Endothelial cell of umbilical vein (primary cell): ENCODE measurements around the gene P2RX3.
A peak's percentile ranks its signal among the peaks of the same experiment; 100 is the strongest.

Experiments
- CTCF ChIP-seq, 2 donors: IDR thresholded peaks; 1 replicate in 1 of 2; 2 replicates in 1 of 2; pipeline ENCODE4 v1.5.1; 2011; ENCODE audit warnings: low read length in 2 of 2, mild to moderate bottlenecking in 2 of 2, moderate library complexity in 2 of 2, control low read depth in 1 of 2, inconsistent platforms in 1 of 2, low read depth in 1 of 2; ENCODE audit not compliant: insufficient read depth in 1 of 2; ENCODE audit errors: extremely low read depth in 1 of 2
- EZH2 ChIP-seq: IDR thresholded peaks from 2 replicates; pipeline ENCODE4 v1.6.1; 2012; ENCODE audit warnings: borderline replicate concordance, low read depth, mild to moderate bottlenecking, moderate library complexity, low read length, inconsistent platforms; ENCODE audit not compliant: severe bottlenecking
- FOS ChIP-seq: IDR thresholded peaks from 2 replicates; pipeline ENCODE4 v1.6.1; 2011; ENCODE audit warnings: mild to moderate bottlenecking, low read length, moderate library complexity, borderline replicate concordance; ENCODE audit not compliant: insufficient read depth
- GATA2 ChIP-seq: IDR thresholded peaks from 2 replicates; pipeline ENCODE4 v1.7.0; 2011; ENCODE audit warnings: low read depth, mild to moderate bottlenecking, moderate library complexity, mixed read lengths, low read length; ENCODE audit not compliant: insufficient read length, insufficient read depth
- MAX ChIP-seq: IDR thresholded peaks from 2 replicates; pipeline ENCODE4 v1.6.1; 2011; ENCODE audit not compliant: insufficient read depth, insufficient read length
- POLR2A ChIP-seq: IDR thresholded peaks from 2 replicates; pipeline ENCODE4 v1.6.1; 2012; ENCODE audit warnings: low read depth, mild to moderate bottlenecking, control low read depth, low read length
- POLR2AphosphoS5 ChIP-seq: IDR thresholded peaks from 2 replicates; pipeline ENCODE4 v1.6.1; 2012; ENCODE audit warnings: low read depth, mild to moderate bottlenecking, control low read depth, low read length, moderate library complexity; ENCODE audit not compliant: insufficient read depth

- peak in 1 of 2 donors; percentile 40 for TF ChIP-seq CTCF (IDR thresholded peaks at IDR 0.05; ENCODE audit: extremely low read depth in 1 of 2, insufficient read depth in 1 of 2, low read depth in 1 of 2, low read length in 2 of 2)
- TF ChIP-seq POLR2AphosphoS5: no peak
- TF ChIP-seq MAX: no peak
- no peak for TF ChIP-seq EZH2
- no peak for TF ChIP-seq GATA2
- no peak for TF ChIP-seq POLR2A
- no peak for TF ChIP-seq FOS
Measured at GRCh38 chr11:57387289-57388030, 49.3 kb downstream of the P2RX3 start.
